Measurements from ENCODE around the gene PTPRN2. TPM values are rescaled to one million over a fixed set of nuclear protein-coding genes. Genes with fewer than 3 reads are reported as not detected.
"Not testable (repeated sequence)": the region's sequence is repeated elsewhere in the genome, so short reads cannot be mapped to it uniquely, and the experiment has no call there.

Gene PTPRN2
- total and polyA plus RNA-seq, 9 of the 15 experiments (the other 6 are each of a cell fraction or from before 2014, with no cell fraction given) = not detected

GRCh38 chr7:158273756-158274342, 313.8 kb downstream of the PTPRN2 start:
- H3K27me3 ChIP-seq (ENCODE audit: control insufficient read depth in 2 of 2, insufficient read depth in 2 of 2, low read length in 2 of 2) = peaks cover 51 to 78% of the 10 kb centered on the region in 2 experiments
- H3K36me3 ChIP-seq (ENCODE audit: control insufficient read depth, insufficient read depth, low read length); BruUV-seq (replicated peaks); ATAC-seq; FAIRE-seq; H3K27ac ChIP-seq (ENCODE audit: extremely low read depth, low read depth, low read length); H3K79me2 ChIP-seq (ENCODE audit: control insufficient read depth, insufficient read depth, low read length); intact Hi-C loops (cut with micrococcal nuclease); H3K9ac ChIP-seq (ENCODE audit: insufficient read depth in 1 of 2, low read depth in 2 of 2, low read length in 2 of 2); DNase-seq (ENCODE audit: extremely low read depth in 1 of 4, low spot score in 3 of 4); H3K4me2 ChIP-seq (ENCODE audit: insufficient read depth, low read length); in situ Hi-C loops (cut with MboI); H3K9me3 ChIP-seq (replicated peaks; ENCODE audit: control insufficient read depth, insufficient read depth, low read depth, low read length); H3K4me1 ChIP-seq (replicated peaks in 1 of 2; ENCODE audit: control insufficient read depth in 2 of 2, insufficient read depth in 2 of 2, low read length in 2 of 2); H2AFZ ChIP-seq (ENCODE audit: low read depth, low read length); H3K4me3 ChIP-seq; H4K20me1 ChIP-seq (replicated peaks; ENCODE audit: control insufficient read depth, insufficient read depth, low read length); H3K9me1 ChIP-seq (ENCODE audit: control insufficient read depth, insufficient read depth, low read length); CTCF ChIA-PET (ENCODE audit: low intra/inter-chr PET ratio); POLR2A ChIA-PET: not testable (repeated sequence)
- 6% methylated on average over 35 of the region's 38 CpGs for WGBS (ENCODE audit: insufficient coverage, low coverage, missing lambda C conversion rate)

- ChIA-PET CTCF (ENCODE audit: low intra/inter-chr PET ratio) (no interaction called here), POLR2A (no interaction called here)
- WGBS (ENCODE audit: insufficient coverage, low coverage, missing lambda C conversion rate) = 8% methylated on average over 30 of the region's 31 CpGs
These were observed 314.4 kb downstream of the PTPRN2 start for GRCh38 chr7:158273138-158273651.

More at GRCh38 chr7:158273138-158273651, 314.4 kb downstream of the PTPRN2 start:
- Histone ChIP-seq H3K9ac (ENCODE audit: insufficient read depth in 1 of 2, low read depth in 2 of 2, low read length in 2 of 2) (no peak overlapping the region), H3K4me3 (no peak overlapping the region), H3K9me3 (replicated peaks; ENCODE audit: control insufficient read depth, insufficient read depth, low read depth, low read length) (no peaks in the 10 kb centered on the region), H3K36me3 (ENCODE audit: control insufficient read depth, insufficient read depth, low read length) (no peaks in the 10 kb centered on the region), H3K4me1 (replicated peaks in 1 of 2; ENCODE audit: control insufficient read depth in 2 of 2, insufficient read depth in 2 of 2, low read length in 2 of 2) (peaks cover 0 to 10% of the 10 kb centered on the region in 2 experiments; a peak in 2 of 5 replicates), H3K27ac (ENCODE audit: extremely low read depth, low read depth, low read length) (no peak overlapping the region), H2AFZ (ENCODE audit: low read depth, low read length) (no peak overlapping the region), H4K20me1 (replicated peaks; ENCODE audit: control insufficient read depth, insufficient read depth, low read length) (0 out of 2 replicates have a peak, but pooled peaks cover 6% of the 10 kb centered on the region), H3K79me2 (ENCODE audit: control insufficient read depth, insufficient read depth, low read length) (no peaks in the 10 kb centered on the region), H3K4me2 (ENCODE audit: insufficient read depth, low read length) (no peak overlapping the region), H3K27me3 (ENCODE audit: control insufficient read depth in 2 of 2, insufficient read depth in 2 of 2, low read length in 2 of 2) (peaks cover 50 to 78% of the 10 kb centered on the region in 2 experiments), H3K9me1 (ENCODE audit: control insufficient read depth, insufficient read depth, low read length) (no peaks in the 10 kb centered on the region)
- TF ChIP-seq MAFK (IDR thresholded peaks at IDR 0.05; ENCODE audit: low read length) = no peak
- no peak for TF ChIP-seq TOE1 (IDR thresholded peaks at IDR 0.05; ENCODE audit: borderline replicate concordance)
- no peak for TF ChIP-seq TOE1 (CRISPR knock-in tag; IDR thresholded peaks at IDR 0.05; ENCODE audit: borderline replicate concordance, low read depth)
- TF ChIP-seq COPS2 (conservative IDR thresholded peaks at IDR 0.05) = no peak
- no peak for TF ChIP-seq ZBTB49 (CRISPR knock-in tag; IDR thresholded peaks at IDR 0.05; ENCODE audit: borderline replicate concordance)
- no peak for TF ChIP-seq ILK (tag; IDR thresholded peaks at IDR 0.05; ENCODE audit: borderline replicate concordance, low read depth)
- TF ChIP-seq ID3 (CRISPR knock-in tag; IDR thresholded peaks at IDR 0.05) = no peak
- TF ChIP-seq ID3 (tag; IDR thresholded peaks at IDR 0.05) = no peak
- no peak for TF ChIP-seq MYBL2 (IDR thresholded peaks at IDR 0.05; ENCODE audit: low read depth)
- TF ChIP-seq MYBL2 (CRISPR knock-in tag; IDR thresholded peaks at IDR 0.05; ENCODE audit: borderline replicate concordance) = no peak
- no peak for TF ChIP-seq CBX3 (IDR thresholded peaks at IDR 0.05; ENCODE audit: borderline replicate concordance in 1 of 2, low read length in 2 of 2)
- no peak for TF ChIP-seq FIP1L1 (IDR thresholded peaks at IDR 0.05; ENCODE audit: low read depth, low read length, poor library complexity, severe bottlenecking)
- no peak for ATAC-seq
- intact Hi-C loops (cut with micrococcal nuclease) = no loop called here
- in situ Hi-C loops (cut with MboI) = no loop called here
- DNase-seq (ENCODE audit: extremely low read depth in 1 of 4, low spot score in 3 of 4) = no peak
- no peak for FAIRE-seq
- BruUV-seq (replicated peaks) = no TSS peak
